Breast epithelium (tissue), 4 donors: Measurements from ENCODE around the gene CAMTA1. TPM values are rescaled to one million over a fixed set of nuclear protein-coding genes. Genes with fewer than 3 reads are reported as not detected.

ENCODE experiments used
- DNase-seq, 2 donors: peaks; one replicate each; pipeline ENCODE4 v3.0.0-alpha.2; 2019; ENCODE audit warnings: low spot score in 2 of 2
- H3K27ac ChIP-seq, 2 donors: fragments of 200-600 bp; sonication (generic) in 1 of 2; one replicate each; pipeline ENCODE4 v1.5.1; 2016 to 2019; ENCODE audit warnings: mild to moderate bottlenecking in 1 of 2
- H3K27me3 ChIP-seq, 2 donors: fragments of 200-600 bp; sonication (generic) in 1 of 2; one replicate each; pipeline versions ENCODE4 v1.5.1 to v1.6.0; 2017 to 2019; ENCODE audit warnings: control low read depth in 1 of 2, mild to moderate bottlenecking in 1 of 2
- H3K36me3 ChIP-seq: fragments of 200-600 bp; one replicate; pipeline ENCODE4 v1.5.1; 2019
- H3K4me1 ChIP-seq, 2 donors: fragments of 200-600 bp; sonication (generic); one replicate each; pipeline ENCODE4 v1.5.1; 2016 to 2019; ENCODE audit warnings: control low read depth in 1 of 2
- H3K4me3 ChIP-seq, 3 donors: fragments of 200-600 bp; sonication (generic); 1 replicate in 2 of 3; 2 replicates in 1 of 3; pipeline ENCODE4 v1.5.1; 2016 to 2019; ENCODE audit warnings: mild to moderate bottlenecking in 3 of 3, moderate library complexity in 2 of 3
- H3K9me3 ChIP-seq, 2 donors: fragments of 200-600 bp; sonication (generic) in 1 of 2; one replicate each; pipeline ENCODE4 v1.5.1; 2016 to 2019; ENCODE audit warnings: control low read depth in 1 of 2
- POLR2A ChIP-seq: fragments of 450-650 bp; IDR thresholded peaks from one replicate; pipeline ENCODE4 v1.6.1; 2016; ENCODE audit warnings: antibody characterized with exemption, mild to moderate bottlenecking, moderate library complexity
- POLR2AphosphoS5 ChIP-seq, 3 donors: sonication (generic); formaldehyde crosslinking; IDR thresholded peaks; one replicate each; pipeline ENCODE4 v1.6.1; 2017; ENCODE audit warnings: antibody characterized with exemption in 3 of 3
- intact Hi-C: fragments of 100-400 bp; cut with DNase I; formaldehyde crosslinking; loops from one replicate; pipeline ENCODE4 v1.15.1; 2023; ENCODE audit warnings: low total_unique reads
- total RNA-seq, 3 donors: library from RNA; depleted of rRNA; stranded (reverse); fragments of >200 nt; gene quantifications; one replicate each; pipeline ENCODE4 v1.1.0, GENCODE V29; 2016
- TF ChIP-seq, protein P1 (sequence below), 3 donors: fragments of 450-650 bp; IDR thresholded peaks; one replicate each; pipeline ENCODE4 v1.5.1; 2016 to 2017; ENCODE audit warnings: antibody characterized with exemption in 3 of 3, mild to moderate bottlenecking in 3 of 3, moderate library complexity in 3 of 3

The CAMTA1 gene
- total RNA-seq, 3 donors from 2014 or later = 53.4 to 84.0 (median 61.9) TPM

DNA sequence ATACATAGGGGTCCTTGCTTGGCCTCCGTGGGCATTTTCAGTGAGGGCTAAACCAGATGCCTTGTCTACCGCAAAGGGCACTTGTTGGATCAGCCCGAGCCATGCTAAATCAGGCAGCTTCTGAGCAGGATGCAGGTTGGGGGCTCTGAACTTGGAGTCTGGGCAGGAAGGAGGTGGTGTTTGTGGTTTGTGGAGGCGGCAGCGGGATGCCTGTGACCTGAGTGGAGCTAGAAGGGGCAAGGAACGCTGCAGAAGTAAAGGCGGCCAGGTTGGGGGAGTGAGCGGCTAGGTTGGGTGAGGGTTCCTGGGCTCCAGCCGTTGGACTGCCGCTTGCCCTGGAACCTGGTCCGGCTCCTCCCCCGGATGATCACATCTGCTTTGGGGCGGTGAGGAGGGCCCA, 183.9 kb downstream of the CAMTA1 start:
- peaks cover 0 to 11% of the 10 kb centered on the region in 2 donors for H3K27me3 ChIP-seq
- H3K9me3 ChIP-seq = no peaks in the 10 kb centered on the region
- intact Hi-C loops = no loop called here
- no peaks in the 10 kb centered on the region for H3K36me3 ChIP-seq
- H3K27ac ChIP-seq = no peak overlapping the region
- no peak for TF ChIP-seq POLR2AphosphoS5 (IDR thresholded peaks at IDR 0.05)
- TF ChIP-seq POLR2A = no peak
- TF ChIP-seq, protein P1, sequence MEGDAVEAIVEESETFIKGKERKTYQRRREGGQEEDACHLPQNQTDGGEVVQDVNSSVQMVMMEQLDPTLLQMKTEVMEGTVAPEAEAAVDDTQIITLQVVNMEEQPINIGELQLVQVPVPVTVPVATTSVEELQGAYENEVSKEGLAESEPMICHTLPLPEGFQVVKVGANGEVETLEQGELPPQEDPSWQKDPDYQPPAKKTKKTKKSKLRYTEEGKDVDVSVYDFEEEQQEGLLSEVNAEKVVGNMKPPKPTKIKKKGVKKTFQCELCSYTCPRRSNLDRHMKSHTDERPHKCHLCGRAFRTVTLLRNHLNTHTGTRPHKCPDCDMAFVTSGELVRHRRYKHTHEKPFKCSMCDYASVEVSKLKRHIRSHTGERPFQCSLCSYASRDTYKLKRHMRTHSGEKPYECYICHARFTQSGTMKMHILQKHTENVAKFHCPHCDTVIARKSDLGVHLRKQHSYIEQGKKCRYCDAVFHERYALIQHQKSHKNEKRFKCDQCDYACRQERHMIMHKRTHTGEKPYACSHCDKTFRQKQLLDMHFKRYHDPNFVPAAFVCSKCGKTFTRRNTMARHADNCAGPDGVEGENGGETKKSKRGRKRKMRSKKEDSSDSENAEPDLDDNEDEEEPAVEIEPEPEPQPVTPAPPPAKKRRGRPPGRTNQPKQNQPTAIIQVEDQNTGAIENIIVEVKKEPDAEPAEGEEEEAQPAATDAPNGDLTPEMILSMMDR (IDR thresholded peaks at IDR 0.05) = no peak
- H3K4me1 ChIP-seq = no peaks in the 10 kb centered on the region
- no peak overlapping the region for H3K4me3 ChIP-seq
- DNase-seq = peak in 1 of 2 donors; percentile 27

DNA sequence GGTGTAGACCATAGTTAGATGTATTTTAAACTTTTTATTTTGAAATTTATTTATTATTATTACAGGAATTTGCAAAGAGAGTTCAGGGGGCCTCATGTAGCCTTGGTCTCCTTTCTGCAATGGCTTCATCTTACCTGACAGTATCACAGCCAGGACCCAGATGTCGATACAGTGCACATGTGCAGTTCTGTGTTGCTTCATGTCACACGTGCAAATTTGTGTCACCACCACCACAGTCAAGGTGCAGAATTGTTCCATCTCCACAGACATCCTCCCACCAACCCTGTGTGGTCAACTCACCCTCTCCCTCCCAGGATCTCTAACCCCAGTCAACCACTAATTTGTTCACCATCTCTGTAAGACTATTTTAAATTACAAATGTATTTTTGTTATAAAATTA, 184.5 kb downstream of the CAMTA1 start:
- Histone ChIP-seq H3K27ac (no peak overlapping the region), H3K27me3 (peaks cover 0 to 10% of the 10 kb centered on the region in 2 donors), H3K4me3 (no peak overlapping the region), H3K4me1 (no peaks in the 10 kb centered on the region), H3K36me3 (no peaks in the 10 kb centered on the region), H3K9me3 (no peaks in the 10 kb centered on the region)
- intact Hi-C loops = no loop called here
- DNase-seq = peak in 1 of 2 donors; percentile 12
- TF ChIP-seq, protein P1 (IDR thresholded peaks at IDR 0.05) = no peak

DNA sequence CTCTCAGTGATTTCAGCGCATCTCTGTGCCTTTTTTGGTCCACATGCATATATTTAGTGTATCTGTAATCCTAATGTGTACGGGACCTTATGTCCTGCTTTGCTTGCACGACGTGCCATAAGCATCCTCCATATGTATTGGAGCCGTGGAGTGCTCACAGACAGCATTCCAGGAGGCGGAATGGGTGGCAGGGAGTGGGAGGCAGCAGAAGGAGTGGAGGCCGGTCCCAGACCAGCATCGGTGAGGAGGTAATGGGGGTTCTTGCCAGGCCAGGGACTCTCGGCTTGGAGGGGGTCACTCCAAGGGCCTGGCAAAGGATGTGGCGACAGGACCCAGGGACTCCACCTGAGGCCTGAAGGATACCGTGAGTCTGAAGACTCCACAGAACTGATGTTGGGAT, 185.0 kb downstream of the CAMTA1 start:
- Histone ChIP-seq H3K9me3 (no peaks in the 10 kb centered on the region), H3K4me3 (no peak overlapping the region), H3K4me1 (no peaks in the 10 kb centered on the region), H3K36me3 (no peaks in the 10 kb centered on the region), H3K27ac (no peak overlapping the region), H3K27me3 (peaks cover 0 to 10% of the 10 kb centered on the region in 2 donors)
- DNase-seq = peak in 1 of 2 donors; percentile 24
- intact Hi-C loops = no loop called here
- TF ChIP-seq POLR2AphosphoS5 (IDR thresholded peaks at IDR 0.05) (no peak), POLR2A (no peak)
- TF ChIP-seq, protein P1 (IDR thresholded peaks at IDR 0.05) = no peak

DNA sequence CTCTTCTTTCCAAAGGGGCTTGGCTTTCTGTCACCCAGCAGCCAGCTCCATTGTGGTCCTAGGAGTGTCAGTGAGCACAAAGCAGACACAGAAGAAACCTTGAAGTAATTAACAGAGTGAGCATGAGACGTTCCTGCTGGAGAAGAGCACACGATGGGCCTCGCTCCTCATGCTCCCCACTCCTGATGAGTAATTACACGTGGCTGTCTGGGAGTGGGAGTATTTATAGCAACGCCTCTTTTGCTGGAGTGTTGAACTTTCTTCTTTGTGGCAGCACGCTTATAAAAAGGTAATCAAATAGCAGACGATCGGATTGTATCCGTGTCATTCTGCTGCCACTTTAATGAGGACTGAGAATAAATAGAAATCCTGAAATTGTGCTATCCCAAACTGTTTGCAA, 185.8 kb downstream of the CAMTA1 start:
- DNase-seq = no peak
- H3K4me1 ChIP-seq = no peaks in the 10 kb centered on the region
- no peak for TF ChIP-seq POLR2AphosphoS5 (IDR thresholded peaks at IDR 0.05)
- no peak for TF ChIP-seq POLR2A
- TF ChIP-seq, protein P1 (IDR thresholded peaks at IDR 0.05) = no peak
- H3K27ac ChIP-seq = no peak overlapping the region
- intact Hi-C loops = no loop called here
- peaks cover 0 to 10% of the 10 kb centered on the region in 2 donors for H3K27me3 ChIP-seq
- H3K4me3 ChIP-seq = no peak overlapping the region
- no peaks in the 10 kb centered on the region for H3K36me3 ChIP-seq
- no peaks in the 10 kb centered on the region for H3K9me3 ChIP-seq

DNA sequence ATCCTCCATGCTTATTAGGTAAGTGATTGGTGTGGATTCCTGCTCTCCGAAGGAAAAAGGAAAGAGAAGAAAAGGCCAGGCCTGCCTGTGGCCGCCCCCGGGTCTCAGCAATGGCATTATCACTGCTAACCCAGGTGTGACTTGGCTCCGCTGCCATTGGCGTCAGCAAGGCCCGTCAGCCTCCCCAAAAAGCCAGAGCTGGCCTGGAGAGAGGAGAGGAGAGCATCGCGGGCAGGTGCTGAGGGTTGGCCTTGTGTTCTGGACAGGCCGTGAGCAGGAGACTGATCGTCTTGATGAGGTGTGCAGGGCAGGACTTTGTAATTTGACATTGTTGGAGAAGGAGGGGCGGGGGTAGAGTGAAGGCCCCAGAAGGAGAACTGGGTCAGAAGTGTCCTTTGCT, 186.4 kb downstream of the CAMTA1 start:
- Histone ChIP-seq H3K27ac (no peak overlapping the region), H3K9me3 (no peaks in the 10 kb centered on the region), H3K4me1 (no peaks in the 10 kb centered on the region), H3K4me3 (no peak overlapping the region), H3K27me3 (peaks cover 0 to 10% of the 10 kb centered on the region in 2 donors), H3K36me3 (no peaks in the 10 kb centered on the region)
- TF ChIP-seq, protein P1 (IDR thresholded peaks at IDR 0.05) = no peak
- no peak for TF ChIP-seq POLR2A
- no peak for TF ChIP-seq POLR2AphosphoS5 (IDR thresholded peaks at IDR 0.05)
- DNase-seq = no peak
- intact Hi-C loops = no loop called here
